ENCODE data around the gene TESMIN.

Gene TESMIN

DNA sequence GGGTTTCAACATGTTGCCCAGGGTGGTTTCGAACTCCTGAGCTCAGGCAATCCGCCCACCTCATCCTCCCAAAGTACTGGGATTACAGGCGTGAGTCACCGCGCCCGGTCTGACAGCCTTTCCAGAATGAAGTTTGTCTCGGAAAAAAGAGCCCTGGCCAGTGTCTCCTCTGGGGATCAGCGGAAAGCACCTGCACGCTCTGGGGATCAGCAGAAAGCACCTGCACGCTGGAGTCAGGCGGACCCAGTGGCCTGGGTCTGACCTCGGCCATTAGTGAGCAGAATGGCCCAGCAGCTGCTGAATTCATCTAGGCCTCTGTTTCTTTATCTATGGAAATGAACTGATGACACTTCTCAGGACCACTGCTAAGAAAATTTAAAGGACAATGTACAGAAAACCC is 10.5 kb upstream of the TESMIN start:
- no peak for DNase-seq (ENCODE audit: low spot score)

DNA sequence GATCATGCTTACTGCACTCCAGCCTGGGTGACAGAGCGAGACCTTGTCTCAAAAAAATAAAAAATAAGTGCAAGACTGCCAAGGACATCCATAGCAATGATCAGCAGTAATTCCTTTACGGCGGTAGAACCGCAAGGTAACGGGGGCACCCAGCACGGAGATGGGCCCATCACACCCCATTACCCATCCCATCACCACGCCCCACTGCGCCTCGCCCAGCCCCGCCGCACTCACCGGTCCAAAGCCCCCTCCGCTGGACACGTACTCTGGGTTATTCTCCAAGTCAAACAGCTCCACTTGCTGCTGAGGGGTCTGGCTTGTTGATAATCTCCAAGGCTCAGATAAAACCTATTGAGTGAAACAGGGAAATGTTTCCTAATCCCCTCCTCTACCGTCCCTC is 8.7 kb upstream of the TESMIN start:
- DNase-seq (ENCODE audit: low spot score) = no peak

DNA sequence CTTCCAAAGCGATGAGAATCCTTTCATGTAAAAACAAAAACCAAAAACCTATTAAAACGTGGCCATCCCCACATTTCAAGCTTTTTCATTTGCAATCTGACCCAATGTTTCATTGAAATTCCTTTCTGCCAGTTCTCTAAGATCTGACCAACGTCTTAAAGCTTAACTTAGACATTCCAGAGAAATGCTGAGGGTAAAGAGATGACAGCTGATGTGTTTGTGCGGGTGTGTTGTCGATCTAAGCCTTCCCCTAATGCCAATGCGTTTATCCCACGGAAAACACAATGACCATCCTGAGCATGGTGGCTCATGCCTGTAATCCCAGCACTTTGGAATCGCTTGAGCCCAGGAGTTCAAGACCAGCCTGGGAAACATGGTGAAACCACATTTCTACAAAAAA is 6.4 kb upstream of the TESMIN start:
- no peak for DNase-seq (ENCODE audit: low spot score)

DNA sequence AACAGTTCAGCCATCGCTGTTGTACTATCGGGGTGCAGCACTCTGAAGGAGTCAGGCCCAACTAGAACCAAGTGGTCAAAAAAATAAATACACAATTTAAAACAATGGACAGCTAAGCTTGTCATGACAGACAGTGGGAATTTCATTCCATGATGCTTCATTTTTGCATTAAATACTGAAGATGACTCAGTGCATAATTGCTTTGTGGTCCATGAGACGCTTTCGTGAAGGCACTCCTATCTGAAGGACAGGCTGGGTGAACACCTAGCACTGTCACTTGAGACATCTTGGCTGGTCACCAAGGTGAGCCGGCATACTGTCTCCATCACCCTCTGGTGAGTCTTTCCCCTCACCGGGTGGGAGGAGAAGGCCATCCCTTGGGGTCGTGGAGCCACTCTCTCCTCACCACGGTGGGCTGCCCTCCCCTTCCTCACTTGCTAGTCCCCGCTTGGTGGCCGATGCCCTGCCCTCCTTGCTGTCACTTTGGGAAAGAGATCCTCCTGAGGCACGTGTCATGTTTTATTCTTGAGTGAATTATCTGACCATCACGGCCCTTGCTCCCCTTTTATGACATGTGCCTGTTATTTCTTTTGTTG is 4.9 kb upstream of the TESMIN start:
- no peak for DNase-seq (ENCODE audit: low spot score)

DNA sequence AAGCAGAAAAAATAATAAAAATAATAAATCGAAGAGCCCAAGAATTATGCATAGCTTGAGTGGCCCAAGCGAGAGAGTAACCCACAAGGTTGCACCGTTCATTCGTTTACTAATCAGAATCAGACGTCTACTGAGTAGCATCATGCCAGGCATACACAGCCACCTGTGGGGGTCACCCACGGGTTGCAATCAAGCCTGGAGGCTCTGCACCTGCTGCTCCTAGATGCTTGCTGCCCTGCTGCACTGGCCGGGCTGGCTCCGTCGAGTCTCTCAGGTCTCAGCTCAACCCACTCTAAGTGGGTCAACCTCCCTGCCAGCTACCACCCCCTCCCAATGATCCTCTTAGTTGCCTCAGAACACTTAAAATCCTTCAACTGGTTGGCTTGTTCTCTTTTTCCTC is 2.0 kb upstream of the TESMIN start:
- DNase-seq (ENCODE audit: low spot score) = no peak

DNA sequence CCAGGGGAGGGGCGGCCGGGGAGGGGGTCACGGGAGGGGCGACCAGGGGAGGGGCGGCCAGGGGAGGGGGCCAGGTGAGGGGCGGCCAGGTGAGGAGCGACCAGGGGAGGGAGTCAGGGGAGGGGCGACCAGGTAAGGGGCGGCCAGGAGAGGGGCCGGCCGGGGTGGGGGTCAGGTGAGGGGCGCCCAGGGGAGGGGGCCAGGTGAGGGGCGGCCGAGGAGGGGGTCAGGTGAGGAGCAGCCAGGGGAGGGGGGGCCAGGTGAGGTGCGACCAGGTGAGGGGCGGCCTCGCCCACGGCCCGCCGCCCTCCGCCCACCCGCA is 355 bp downstream of the TESMIN start:
- no peak for DNase-seq (ENCODE audit: low spot score)

DNA sequence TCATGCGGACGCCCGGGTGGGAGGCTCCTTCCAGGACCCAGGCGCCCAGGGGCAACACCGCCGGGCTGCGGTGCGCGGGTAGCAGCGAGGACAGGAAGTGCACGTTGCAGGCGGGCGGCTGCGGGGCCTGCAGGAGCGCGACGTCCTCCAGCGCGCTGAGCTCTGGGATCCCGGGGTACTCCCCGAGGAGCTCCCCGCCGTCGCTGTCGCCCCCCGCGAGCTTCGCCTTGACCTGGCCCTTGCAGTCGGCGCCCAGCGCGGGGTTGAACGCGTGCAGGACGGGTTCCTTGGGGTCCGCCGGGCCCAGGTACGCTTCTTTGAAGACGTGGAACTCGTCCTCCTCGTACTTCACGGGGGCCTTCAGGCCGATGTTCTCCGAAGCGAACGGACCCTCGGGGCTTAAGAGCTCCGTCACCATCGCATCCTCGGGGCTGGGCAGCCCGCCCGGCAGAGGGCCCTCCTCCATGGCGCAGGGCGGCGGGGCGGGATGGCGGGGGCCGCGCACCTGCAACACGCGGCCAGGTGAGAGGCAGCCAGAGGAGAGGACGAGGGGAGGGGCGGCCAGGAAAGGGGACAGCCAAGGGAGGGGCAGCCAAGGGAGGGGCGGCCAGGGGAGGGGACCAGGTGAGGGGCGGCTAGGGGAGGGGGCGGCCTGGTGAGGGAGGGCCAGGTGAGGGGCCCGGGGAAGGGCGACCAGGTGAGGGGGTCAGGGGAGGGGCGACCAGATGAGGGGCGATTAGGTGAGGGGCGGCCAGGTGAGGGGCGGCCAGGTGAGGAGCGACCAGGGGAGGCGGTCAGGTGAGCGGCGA is 921 bp downstream of the TESMIN start:
- DNase-seq (ENCODE audit: low spot score) = no peak

DNA sequence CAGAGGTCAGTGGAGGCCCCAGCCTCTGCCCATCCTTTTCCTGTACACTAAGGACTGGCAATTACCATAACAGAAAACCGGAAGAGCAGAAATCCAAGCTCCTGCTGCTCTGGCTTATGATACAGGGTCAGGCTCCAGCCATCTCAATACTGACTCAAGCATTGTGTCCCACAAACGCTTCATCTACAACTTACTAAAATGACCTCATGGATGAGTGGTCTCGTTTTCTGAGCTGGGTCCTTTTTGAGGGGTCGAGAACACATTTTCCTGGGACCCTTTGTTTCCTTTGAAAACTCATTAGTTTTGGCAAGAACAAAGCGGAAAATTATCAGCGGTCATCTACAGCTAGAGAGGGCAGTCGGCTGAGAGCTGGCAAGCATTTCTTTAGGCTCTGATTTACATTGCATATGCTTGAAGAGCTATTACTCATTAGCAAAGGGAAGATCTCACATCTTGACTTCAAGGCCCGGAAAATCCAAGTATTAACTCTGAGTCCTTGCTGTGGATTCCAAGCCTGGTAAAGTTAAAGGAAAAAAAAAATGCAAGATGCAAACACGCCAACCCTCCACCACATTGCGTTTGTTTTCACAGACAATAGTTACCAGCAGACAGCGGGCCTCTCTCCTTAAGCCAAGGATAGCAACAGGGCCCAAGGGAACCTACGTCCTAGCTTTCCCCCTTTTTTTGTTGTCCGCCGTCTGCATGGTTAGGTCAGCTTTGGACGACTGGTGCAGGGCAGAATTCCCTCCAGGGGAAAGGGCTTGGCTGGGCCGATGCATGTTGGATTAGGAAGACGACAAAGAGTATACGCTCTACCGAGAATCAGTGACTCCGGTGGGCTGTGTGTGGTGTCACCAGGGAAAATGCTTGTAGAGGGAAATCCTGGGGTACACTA is 1.8 kb downstream of the TESMIN start:
- DNase-seq (ENCODE audit: low spot score) = peak; percentile 79

DNA sequence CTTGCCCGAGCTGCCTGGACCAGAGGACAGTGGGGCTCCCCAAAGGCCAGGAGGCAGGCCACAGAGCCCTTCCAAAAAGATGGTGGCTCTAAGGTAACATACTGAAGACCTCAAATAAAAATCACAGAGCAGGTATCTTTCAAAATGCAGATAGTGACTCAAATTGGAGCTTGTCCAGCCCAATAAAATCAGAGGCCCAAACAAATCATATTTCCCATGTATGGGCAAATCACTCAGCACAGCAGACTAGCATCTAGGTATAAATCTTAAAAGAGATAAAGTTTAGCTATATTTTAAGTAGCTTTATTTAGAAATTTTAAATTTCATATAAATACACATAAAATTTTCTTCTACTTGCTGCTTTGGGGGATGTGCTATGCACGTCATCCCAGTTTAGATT is 3.3 kb downstream of the TESMIN start:
- no peak for DNase-seq (ENCODE audit: low spot score)

DNA sequence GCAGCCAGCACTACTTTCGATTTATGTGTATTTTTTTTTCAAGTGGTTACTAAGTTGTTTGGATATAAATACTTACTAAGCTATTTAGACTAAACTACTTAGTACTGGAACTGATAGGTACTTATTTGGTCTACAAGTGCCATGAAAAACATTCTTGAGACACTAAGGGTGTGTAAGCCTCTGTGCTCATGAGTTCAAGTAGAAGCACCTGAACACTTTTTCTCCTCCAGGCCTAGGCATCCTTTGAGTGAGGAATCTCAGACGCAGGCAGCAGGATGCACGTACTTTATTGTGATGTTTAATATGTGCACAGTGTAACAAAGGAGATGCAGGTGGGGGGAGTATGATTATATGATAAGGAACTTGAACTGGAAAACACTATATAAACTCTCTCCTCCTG is 7.8 kb downstream of the TESMIN start:
- DNase-seq (ENCODE audit: low spot score) = no peak

DNA sequence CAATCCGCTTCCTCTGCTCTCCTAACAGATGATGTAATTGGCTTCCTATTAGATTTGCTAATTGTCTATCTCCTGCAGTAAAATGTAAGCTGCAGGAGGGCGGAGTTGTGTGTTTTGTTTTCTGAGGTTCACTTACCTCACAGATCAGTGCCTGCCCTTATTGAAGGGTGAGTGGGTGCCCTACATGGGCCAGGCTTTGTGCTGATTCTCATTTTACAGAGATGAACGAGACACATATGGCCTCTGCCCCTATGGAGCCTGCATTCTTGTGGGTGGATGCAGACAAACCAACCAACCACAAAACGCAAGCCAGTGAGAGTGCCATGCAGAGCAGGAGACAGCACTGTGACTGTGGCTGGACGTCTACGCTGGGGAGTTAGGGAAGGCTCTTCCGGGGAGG is 9.9 kb downstream of the TESMIN start:
- DNase-seq (ENCODE audit: low spot score) = no peak

DNA sequence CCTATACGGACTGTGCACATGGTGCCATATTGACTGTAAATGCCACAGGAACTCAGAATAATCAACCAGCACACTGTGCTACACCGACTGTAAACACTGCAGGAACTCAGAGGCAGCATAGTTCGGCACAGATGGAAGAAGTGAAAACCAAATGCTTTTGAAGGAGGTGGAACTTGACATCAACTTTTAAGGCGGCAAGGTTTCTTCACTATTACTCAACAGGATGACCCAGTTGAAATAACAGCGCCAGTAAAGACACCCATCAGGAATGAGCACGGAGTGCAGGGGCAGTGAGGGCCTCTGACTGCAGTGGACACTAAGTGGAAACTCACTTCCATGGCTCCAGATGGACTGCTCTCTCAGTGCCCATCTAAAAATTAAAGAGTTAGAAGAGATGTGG is 15.7 kb downstream of the TESMIN start:
- DNase-seq (ENCODE audit: low spot score) = no peak

DNA sequence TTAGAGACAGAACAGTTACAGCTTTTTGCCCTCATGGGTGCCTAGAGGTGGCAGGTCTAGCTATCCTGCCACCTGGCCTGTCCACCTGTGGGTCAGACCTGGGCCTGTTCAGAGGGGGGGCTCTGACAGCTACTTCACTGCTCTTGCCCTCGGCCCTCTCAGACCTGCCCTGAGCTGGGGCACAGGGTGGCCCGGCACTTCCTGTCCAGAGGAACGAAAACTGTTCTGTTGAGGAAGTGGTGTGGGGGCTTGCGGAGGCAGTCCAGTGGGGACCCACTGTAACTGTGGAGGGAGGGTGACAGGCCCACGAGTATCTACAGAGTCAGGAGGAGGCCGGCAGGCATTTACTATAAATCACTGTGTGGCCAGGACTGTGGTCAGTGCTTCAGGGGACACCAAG is 16.2 kb downstream of the TESMIN start:
- DNase-seq (ENCODE audit: low spot score) = no peak

DNA sequence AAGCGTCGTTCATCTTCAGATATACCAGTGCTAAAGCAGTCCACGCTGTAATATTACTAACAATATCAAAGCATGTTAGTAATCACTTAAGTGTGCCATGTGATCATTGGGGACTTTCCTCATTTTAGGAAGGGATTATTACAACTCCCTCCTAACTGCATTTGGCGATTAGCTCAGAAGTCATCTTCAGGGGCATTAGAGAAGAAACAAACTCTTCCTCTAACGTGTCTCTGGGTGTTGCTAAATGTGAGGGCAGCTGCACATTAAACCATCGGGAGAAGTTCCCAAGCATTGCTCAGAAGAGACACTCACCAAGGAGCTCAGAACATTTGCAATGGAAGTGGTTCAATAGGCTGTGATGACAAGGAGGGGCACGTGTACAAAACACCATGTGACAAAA is 17.2 kb downstream of the TESMIN start:
- DNase-seq (ENCODE audit: low spot score) = no peak

DNA sequence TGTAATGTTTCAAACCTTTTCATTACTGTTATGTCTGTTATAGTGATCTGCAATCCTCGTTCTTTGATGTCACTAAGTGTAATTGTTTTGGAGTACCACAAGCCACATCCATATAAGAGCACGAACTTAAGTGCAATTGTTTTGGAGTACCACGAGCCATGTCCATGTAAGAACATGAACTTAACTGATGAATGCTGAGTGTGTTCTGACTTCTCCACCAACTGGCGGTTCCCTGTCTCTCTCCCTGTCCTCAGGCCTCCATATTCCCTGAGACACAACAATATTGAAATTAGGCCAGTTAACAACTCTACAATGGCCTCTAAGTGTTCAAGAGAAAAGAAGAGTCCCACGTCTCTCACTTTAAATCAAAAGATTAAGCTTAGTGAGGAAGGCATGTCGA is 23.5 kb downstream of the TESMIN start:
- no peak for DNase-seq (ENCODE audit: low spot score)

DNA sequence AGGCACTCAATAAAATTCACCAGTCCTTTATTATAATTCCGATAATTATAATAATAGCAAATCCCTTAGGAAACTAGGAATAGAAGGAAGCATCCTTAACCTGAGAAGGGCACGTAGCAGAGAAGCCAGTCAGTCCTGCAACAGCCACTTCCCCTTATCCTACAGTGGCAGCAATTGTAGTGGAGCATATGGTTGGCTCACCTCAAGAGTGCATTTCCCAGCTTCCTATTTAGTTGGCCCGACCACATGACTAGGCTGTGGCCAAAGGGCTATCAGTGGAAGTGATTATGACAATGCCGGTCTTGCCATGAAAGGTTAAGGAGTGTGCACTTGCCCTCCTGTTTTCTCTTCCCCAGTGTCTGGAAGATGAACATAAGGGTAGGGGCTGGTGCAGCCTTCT is 27.0 kb downstream of the TESMIN start:
- DNase-seq (ENCODE audit: low spot score) = no peak

DNA sequence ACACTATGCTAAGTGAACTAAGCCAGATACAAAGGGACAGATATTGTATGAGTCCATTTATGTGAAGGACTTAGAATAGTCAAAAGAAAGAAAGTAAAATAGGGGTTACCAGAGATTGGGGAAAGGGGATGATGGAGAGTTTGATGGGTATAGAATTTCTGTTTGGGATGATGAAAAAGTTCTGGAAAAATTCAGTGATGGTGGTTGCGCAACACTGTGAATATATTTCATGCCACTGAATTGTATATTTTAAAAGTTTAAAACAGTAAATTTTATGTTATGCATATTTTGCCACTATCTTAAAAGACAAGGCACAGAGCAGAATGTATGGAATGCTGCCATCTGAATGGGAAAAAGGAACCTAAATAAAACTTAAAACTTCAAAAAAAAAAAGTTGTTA is 29.2 kb downstream of the TESMIN start:
- DNase-seq (ENCODE audit: low spot score) = no peak

DNA sequence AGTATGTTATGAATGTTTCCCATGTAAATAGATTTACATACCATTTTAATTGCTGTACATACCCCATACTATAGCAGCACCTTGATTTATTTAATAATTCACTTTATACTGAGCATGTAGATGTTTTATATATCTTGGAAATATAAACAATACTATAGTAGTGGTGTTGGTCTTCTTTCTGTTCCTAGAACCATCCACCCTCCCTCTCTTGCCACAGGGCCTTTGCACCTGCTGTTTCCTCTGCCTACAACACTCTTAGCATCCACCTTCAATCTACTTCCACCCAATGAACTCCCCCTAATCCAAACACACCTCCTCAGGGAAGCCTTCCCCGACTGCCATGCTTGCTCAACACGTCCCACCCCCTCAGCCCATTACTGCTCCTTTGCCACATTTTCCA is 30.2 kb downstream of the TESMIN start:
- no peak for DNase-seq (ENCODE audit: low spot score)

DNA sequence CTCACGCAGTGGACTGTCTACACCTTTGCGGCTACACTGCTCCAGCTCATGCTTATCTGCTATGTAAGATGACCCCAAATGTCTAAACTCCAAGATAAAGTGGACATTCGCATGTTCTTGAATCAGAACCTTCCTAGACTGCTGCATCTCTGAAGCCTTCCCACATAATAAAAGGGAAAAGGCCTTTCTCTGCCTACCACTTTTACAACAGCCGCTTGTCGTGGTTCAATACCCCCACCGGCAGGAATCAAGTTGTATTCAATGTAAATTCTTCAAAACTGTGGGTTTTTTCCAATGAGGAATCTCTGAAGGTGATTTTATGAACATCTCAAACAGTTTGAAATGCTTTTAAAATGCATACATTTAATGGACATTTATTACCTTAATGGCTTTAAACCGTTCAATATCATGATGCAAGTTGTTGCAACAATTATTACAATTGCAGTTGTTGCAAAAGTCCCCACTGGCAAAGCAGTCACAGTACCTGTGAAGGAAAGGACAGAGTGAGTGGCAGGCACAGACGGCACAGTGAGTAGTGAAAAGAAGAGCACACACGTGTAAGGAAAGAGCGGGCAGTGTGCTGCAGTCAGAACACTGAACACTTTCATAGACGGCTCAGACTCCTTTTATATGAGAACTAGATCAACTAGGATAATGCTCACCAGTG is 35.7 kb downstream of the TESMIN start:
- no peak for DNase-seq (ENCODE audit: low spot score)

DNA sequence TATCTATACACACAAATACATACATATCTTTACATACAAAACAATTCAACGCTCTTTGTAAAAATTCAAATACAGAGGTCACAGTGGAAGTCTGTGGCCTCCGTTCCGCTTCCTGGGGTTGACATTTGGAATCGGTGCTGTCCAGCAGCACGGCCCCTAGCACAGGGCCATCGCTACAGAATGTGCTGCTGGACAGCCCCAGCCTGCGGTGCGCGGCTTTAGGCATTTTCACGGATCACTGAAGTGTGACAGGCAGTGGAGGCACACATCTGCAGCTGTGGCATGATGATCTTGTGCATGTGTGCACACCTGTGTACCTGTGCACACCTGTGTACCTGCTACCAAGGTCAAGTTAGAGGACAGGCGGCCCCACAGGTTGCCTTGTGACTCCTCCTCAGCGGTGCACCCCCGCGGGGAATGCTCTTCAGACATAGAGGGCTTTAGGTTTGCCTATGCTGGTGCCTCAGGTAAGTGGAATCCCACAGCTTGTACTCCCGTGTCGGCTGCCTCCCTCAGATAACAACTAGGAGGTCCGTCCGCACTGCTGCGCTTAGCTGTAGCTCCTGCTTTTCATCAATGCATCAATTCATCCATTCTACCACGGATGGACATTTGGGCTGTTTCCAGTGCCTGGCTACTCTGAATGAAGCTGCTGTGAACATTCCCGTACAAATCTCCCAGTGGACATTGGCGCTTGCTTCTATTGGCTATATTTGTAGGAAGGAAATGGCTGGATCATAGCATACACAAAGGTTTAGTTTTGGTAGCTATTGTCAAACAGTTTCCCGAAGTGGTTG is 37.1 kb downstream of the TESMIN start:
- no peak for DNase-seq (ENCODE audit: low spot score)

DNA sequence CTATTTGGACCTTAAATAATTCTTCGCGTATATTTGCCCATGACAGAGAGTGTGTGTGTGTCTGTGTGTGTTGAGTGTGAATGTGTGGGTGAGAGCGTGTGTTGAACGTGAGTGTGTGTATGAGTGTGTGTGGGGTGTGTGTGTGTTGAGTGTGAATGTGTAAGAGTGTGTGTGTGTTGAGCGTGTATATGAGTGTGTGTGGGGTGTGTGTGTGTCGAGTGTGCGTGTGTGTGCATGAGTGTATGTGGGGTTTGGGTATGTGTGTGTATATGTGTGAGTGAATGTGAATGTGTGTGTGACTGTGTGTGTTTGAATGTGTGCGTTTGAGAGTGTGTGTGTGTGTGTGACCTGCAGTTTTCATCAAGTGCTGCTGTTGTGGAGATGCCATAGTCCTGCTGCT is 40.2 kb downstream of the TESMIN start:
- no peak for DNase-seq (ENCODE audit: low spot score)

DNA sequence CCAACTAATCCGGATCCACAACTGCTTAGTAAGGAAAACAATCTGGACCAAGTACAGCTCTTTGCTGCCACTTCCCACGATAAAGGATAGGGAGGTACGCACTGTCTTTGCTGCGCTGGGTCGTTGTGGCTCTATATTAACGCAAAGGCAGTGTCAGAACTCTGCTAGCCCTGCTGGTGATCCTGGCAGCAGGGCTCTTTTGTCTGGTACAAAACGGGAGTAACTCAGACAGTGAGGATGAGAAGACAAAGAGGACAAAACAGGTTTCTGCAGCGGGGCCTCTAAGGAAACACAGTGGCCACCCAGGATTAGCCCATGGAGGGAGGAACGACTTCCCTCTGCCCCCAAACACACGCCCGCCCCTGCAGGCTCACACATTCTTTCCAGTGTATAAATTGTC is 40.9 kb downstream of the TESMIN start:
- DNase-seq (ENCODE audit: low spot score) = no peak

All from kidney capillary endothelial cell (primary cell).